HEK293T (cell line): ENCODE results near the gene MCOLN3.

Source experiments
- CTCF ChIA-PET: fragments of 350-600 bp; formaldehyde crosslinking; extraction: SDS; loops from one replicate; lab custom pipeline; 2021; ENCODE audit warnings: antibody characterized with exemption, inconsistent platforms; lab: Yijun Ruan, JAX
- POLR2A ChIA-PET: fragments of 350-600 bp; formaldehyde crosslinking; extraction: SDS; loops from one replicate; lab custom pipeline; 2020; ENCODE audit warnings: antibody characterized with exemption, inconsistent platforms; lab: Yijun Ruan, JAX
- DNase-seq: peaks from one replicate; pipeline ENCODE4 v3.0.0; 2012; ENCODE audit warnings: mixed read lengths; ENCODE audit errors: extremely low spot score
- ARNT ChIP-seq: fragments of 450-650 bp; IDR thresholded peaks from 2 replicates; pipeline ENCODE4 v1.6.1; 2017; ENCODE audit warnings: mild to moderate bottlenecking
- BHLHE40 ChIP-seq: fragments of 450-650 bp; IDR thresholded peaks from 2 replicates; pipeline ENCODE4 v1.6.1; 2016; ENCODE audit warnings: mild to moderate bottlenecking, moderate library complexity, borderline replicate concordance
- CTBP1 ChIP-seq: fragments of 450-650 bp; IDR thresholded peaks from 2 replicates; pipeline ENCODE4 v1.6.1; 2016; ENCODE audit warnings: borderline replicate concordance
- ELF4 ChIP-seq: fragments of 450-650 bp; IDR thresholded peaks from 2 replicates; pipeline ENCODE4 v1.6.1; 2017; ENCODE audit warnings: antibody characterized with exemption
- FOXA1 ChIP-seq: fragments of 450-650 bp; IDR thresholded peaks from 2 replicates; pipeline ENCODE4 v1.6.1; 2016; ENCODE audit warnings: mild to moderate bottlenecking
- FOXK2 ChIP-seq: fragments of 450-650 bp; IDR thresholded peaks from 2 replicates; pipeline ENCODE4 v1.6.1; 2016; ENCODE audit warnings: mild to moderate bottlenecking
- FOXM1 ChIP-seq: fragments of 450-650 bp; IDR thresholded peaks from 2 replicates; pipeline ENCODE4 v1.6.1; 2017; ENCODE audit warnings: mild to moderate bottlenecking, borderline replicate concordance
- HDGF ChIP-seq: fragments of 450-650 bp; IDR thresholded peaks from 2 replicates; pipeline ENCODE4 v1.6.1; 2017; ENCODE audit warnings: antibody characterized with exemption, borderline replicate concordance
- L3MBTL2 ChIP-seq: fragments of 450-650 bp; conservative IDR thresholded peaks from 2 replicates; pipeline ENCODE4 v1.6.1; 2016; ENCODE audit warnings: mild to moderate bottlenecking
- LEF1 ChIP-seq: fragments of 450-650 bp; IDR thresholded peaks from 2 replicates; pipeline ENCODE4 v1.6.1; 2017; ENCODE audit warnings: mild to moderate bottlenecking, borderline replicate concordance
- NFRKB ChIP-seq: fragments of 450-650 bp; IDR thresholded peaks from 2 replicates; pipeline ENCODE4 v1.6.1; 2016; ENCODE audit warnings: mild to moderate bottlenecking, moderate library complexity
- PKNOX1 ChIP-seq: fragments of 450-650 bp; IDR thresholded peaks from 2 replicates; pipeline ENCODE4 v1.6.1; 2016
- SP1 ChIP-seq: fragments of 450-650 bp; IDR thresholded peaks from 2 replicates; pipeline ENCODE4 v1.6.1; 2017
- SUZ12 ChIP-seq: fragments of 450-650 bp; IDR thresholded peaks from 2 replicates; pipeline ENCODE4 v1.6.1; 2016; ENCODE audit warnings: mild to moderate bottlenecking
- TARDBP ChIP-seq: fragments of 450-650 bp; IDR thresholded peaks from 2 replicates; pipeline ENCODE4 v1.6.1; 2016
- ZNF384 ChIP-seq: fragments of 450-650 bp; IDR thresholded peaks from 2 replicates; pipeline ENCODE4 v1.6.1; 2016

MCOLN3 gene

GRCh38 chr1:85088408-85088784 is 40.1 kb upstream of the MCOLN3 start:
- ChIA-PET POLR2A (no interaction called here), CTCF (no interaction called here)
- no peak for TF ChIP-seq FOXK2
- no peak for TF ChIP-seq L3MBTL2
- TF ChIP-seq BHLHE40: no peak
- no peak for TF ChIP-seq SUZ12
- no peak for TF ChIP-seq ZNF384
- no peak for TF ChIP-seq FOXM1
- TF ChIP-seq CTBP1: no peak
- TF ChIP-seq NFRKB: no peak
- no peak for DNase-seq

- POLR2A ChIA-PET: no interaction called here
- TF ChIP-seq L3MBTL2 (no peak), BHLHE40 (no peak), NFRKB (no peak), SP1 (no peak), ELF4 (no peak), LEF1 (no peak)
- CTCF ChIA-PET: no interaction called here
- no peak for DNase-seq
Observed at GRCh38 chr1:85087659-85088407, 39.5 kb upstream of the MCOLN3 start.

- no peak for DNase-seq
- ChIA-PET POLR2A (no interaction called here), CTCF (no interaction called here)
- TF ChIP-seq HDGF: no peak
- TF ChIP-seq SP1: no peak
- no peak for TF ChIP-seq ZNF384
- TF ChIP-seq ARNT: no peak
- no peak for TF ChIP-seq NFRKB
- TF ChIP-seq LEF1: no peak
- no peak for TF ChIP-seq TARDBP
- no peak for TF ChIP-seq FOXM1
- TF ChIP-seq FOXA1: no peak
- TF ChIP-seq PKNOX1: no peak
- TF ChIP-seq BHLHE40: no peak
- no peak for TF ChIP-seq SUZ12
- no peak for TF ChIP-seq L3MBTL2
- no peak for TF ChIP-seq FOXK2
- no peak for TF ChIP-seq ELF4
- no peak for TF ChIP-seq CTBP1
Observed at GRCh38 chr1:85085417-85085816, 37.1 kb upstream of the MCOLN3 start.

- DNase-seq: peak; percentile 40
- no peak for TF ChIP-seq FOXK2
- no peak for TF ChIP-seq HDGF
- TF ChIP-seq FOXM1: no peak
- TF ChIP-seq FOXA1: no peak
- no peak for TF ChIP-seq LEF1
- TF ChIP-seq ELF4: no peak
- no peak for TF ChIP-seq NFRKB
- no peak for TF ChIP-seq L3MBTL2
- no peak for TF ChIP-seq SP1
- CTCF ChIA-PET: interaction anchor here (1.0 to 1.7 kb wide), 3 partner anchors 134 to 181 kb away, joined by 3 to 9 read pairs (median 4); no protein-coding TSS in a partner anchor
- POLR2A ChIA-PET: no interaction called here
Observed at GRCh38 chr1:85078903-85079302, 30.6 kb upstream of the MCOLN3 start.

GRCh38 chr1:85074365-85074964 is 26.2 kb upstream of the MCOLN3 start:
- TF ChIP-seq SP1 (no peak), BHLHE40 (no peak), FOXA1 (no peak), CTBP1 (no peak), ZNF384 (no peak), L3MBTL2 (no peak), TARDBP (no peak), FOXM1 (no peak), HDGF (no peak), ELF4 (no peak), SUZ12 (no peak), NFRKB (no peak), PKNOX1 (no peak), ARNT (no peak), LEF1 (no peak)
- CTCF ChIA-PET: interaction anchor here (0.8 kb wide), 1 partner anchor 180 kb away, joined by 4 read pairs; no protein-coding TSS in a partner anchor
- POLR2A ChIA-PET: no interaction called here

GRCh38 chr1:85070972-85071492 is 22.7 kb upstream of the MCOLN3 start:
- no peak for TF ChIP-seq FOXA1
- no peak for TF ChIP-seq SP1
- no peak for TF ChIP-seq LEF1
- TF ChIP-seq ELF4: no peak
- no peak for TF ChIP-seq L3MBTL2
- no peak for TF ChIP-seq FOXM1
- TF ChIP-seq BHLHE40: no peak
- TF ChIP-seq SUZ12: no peak
- CTCF ChIA-PET: interaction anchor here (0.6 to 0.8 kb wide), 2 partner anchors 113 to 641 kb away, joined by 3 read pairs; no protein-coding TSS in a partner anchor
- POLR2A ChIA-PET: interaction anchor here (1.2 kb wide), 1 partner anchor 9 kb away, joined by 4 read pairs; a partner anchor contains a TSS
- no peak for DNase-seq

More at GRCh38 chr1:85074365-85074964, 26.2 kb upstream of the MCOLN3 start:
- DNase-seq: no peak
